ENCODE data around the gene MYOM1.

MYOM1 gene

DNA sequence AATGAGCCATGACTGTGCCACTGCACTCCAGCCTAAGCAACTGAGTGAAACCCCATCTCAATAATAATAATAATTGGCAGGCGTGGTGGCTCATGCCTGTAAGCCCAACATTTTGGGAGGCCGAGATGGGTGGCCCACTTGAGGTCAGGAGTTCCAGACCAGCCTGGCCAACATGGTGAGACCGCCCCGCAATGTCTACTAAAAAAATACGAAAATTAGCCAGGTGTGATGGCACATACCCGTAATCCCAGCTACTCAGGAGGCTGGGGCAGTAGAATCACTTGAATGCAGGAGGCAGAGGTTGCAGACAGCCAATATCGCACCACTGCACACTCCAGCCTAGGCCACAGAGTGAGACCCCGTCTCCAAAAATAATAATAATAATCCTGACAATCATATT is 178.9 kb downstream of the MYOM1 start:
- Histone ChIP-seq H3K79me2 (no peaks in the 10 kb centered on the region), H3K4me1 (peaks cover 6% of the 10 kb centered on the region), H3K36me3 (ENCODE audit: control insufficient read depth, insufficient read depth, low read length) (no peaks in the 10 kb centered on the region), H3K27ac (no peak overlapping the region), H3K9me3 (ENCODE audit: control insufficient read depth, low read length) (no peaks in the 10 kb centered on the region), H2AFZ (no peak overlapping the region), H3K27me3 (ENCODE audit: control insufficient read depth, insufficient read depth, low read length) (no peaks in the 10 kb centered on the region), H3K4me2 (ENCODE audit: low read length) (no peak overlapping the region), H3K4me3 (ENCODE audit: low read depth, low read length) (no peak overlapping the region), H3K9ac (no peak overlapping the region)
- TF ChIP-seq, protein P1, sequence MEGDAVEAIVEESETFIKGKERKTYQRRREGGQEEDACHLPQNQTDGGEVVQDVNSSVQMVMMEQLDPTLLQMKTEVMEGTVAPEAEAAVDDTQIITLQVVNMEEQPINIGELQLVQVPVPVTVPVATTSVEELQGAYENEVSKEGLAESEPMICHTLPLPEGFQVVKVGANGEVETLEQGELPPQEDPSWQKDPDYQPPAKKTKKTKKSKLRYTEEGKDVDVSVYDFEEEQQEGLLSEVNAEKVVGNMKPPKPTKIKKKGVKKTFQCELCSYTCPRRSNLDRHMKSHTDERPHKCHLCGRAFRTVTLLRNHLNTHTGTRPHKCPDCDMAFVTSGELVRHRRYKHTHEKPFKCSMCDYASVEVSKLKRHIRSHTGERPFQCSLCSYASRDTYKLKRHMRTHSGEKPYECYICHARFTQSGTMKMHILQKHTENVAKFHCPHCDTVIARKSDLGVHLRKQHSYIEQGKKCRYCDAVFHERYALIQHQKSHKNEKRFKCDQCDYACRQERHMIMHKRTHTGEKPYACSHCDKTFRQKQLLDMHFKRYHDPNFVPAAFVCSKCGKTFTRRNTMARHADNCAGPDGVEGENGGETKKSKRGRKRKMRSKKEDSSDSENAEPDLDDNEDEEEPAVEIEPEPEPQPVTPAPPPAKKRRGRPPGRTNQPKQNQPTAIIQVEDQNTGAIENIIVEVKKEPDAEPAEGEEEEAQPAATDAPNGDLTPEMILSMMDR (IDR thresholded peaks at IDR 0.05), result no peak

DNA sequence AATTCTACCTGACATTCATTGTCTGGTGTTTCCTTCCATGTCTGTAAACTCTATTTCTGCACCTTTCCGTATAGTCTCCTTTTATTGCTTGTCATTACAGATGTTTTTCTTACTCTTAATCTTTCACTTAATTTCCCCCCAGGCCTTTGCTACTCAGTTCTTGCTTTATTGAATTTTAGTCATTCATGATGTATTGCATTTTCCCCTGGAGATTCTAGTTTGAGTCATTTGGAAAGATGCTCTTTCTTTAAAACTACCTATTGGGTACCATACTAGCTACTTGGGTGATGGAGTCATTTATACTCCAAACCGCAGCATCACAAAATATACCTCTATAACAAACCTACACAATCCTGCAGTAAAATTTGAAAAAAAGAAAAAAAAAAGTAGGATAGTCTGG is 179.6 kb downstream of the MYOM1 start:
- TF ChIP-seq, protein P1 (IDR thresholded peaks at IDR 0.05), result no peak
- Histone ChIP-seq H3K9me3 (ENCODE audit: control insufficient read depth, low read length) (no peaks in the 10 kb centered on the region), H2AFZ (no peak overlapping the region), H3K9ac (no peak overlapping the region), H3K79me2 (no peaks in the 10 kb centered on the region), H3K4me2 (ENCODE audit: low read length) (no peak overlapping the region), H3K36me3 (ENCODE audit: control insufficient read depth, insufficient read depth, low read length) (no peaks in the 10 kb centered on the region), H3K4me1 (peaks cover 6% of the 10 kb centered on the region), H3K27ac (no peak overlapping the region), H3K27me3 (ENCODE audit: control insufficient read depth, insufficient read depth, low read length) (no peaks in the 10 kb centered on the region), H3K4me3 (ENCODE audit: low read depth, low read length) (no peak overlapping the region)

- Histone ChIP-seq H3K4me2 (ENCODE audit: low read length) (no peak overlapping the region), H3K9me3 (ENCODE audit: control insufficient read depth, low read length) (no peaks in the 10 kb centered on the region), H3K27me3 (ENCODE audit: control insufficient read depth, insufficient read depth, low read length) (no peaks in the 10 kb centered on the region), H3K4me1 (peaks cover 6% of the 10 kb centered on the region), H3K79me2 (no peaks in the 10 kb centered on the region), H3K27ac (no peak overlapping the region), H3K4me3 (ENCODE audit: low read depth, low read length) (no peak overlapping the region), H3K9ac (no peak overlapping the region), H2AFZ (peak overlapping the region; percentile 36), H3K36me3 (ENCODE audit: control insufficient read depth, insufficient read depth, low read length) (no peaks in the 10 kb centered on the region)
- TF ChIP-seq, protein P1 (IDR thresholded peaks at IDR 0.05), result no peak
These were observed 182.3 kb downstream of the MYOM1 start for GRCh38 chr18:3037423-3037915.

DNA sequence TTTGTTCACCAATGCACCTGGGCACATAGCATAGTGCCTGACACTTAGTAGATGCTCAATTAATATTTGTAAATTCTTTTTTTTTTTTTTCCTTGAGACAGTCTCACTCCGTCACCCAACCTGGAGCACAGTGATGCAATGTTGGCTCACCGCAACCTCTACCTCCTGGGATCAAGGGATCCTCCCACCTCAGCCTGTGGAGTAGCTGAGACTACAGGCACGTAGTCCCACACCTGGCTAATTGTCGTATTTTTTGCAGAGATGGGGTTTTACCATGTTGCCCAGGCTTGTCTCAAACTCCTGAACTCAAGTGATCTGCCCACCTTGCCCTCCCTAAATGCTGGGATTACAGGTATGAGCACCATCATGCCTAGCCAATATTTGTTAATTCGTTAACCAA is 183.7 kb downstream of the MYOM1 start:
- H3K9me3 ChIP-seq (ENCODE audit: control insufficient read depth, low read length), result no peaks in the 10 kb centered on the region
- no peak overlapping the region for H3K27ac ChIP-seq
- H3K27me3 ChIP-seq (ENCODE audit: control insufficient read depth, insufficient read depth, low read length), result no peaks in the 10 kb centered on the region
- no peak overlapping the region for H2AFZ ChIP-seq
- no peak overlapping the region for H3K4me3 ChIP-seq (ENCODE audit: low read depth, low read length)
- no peaks in the 10 kb centered on the region for H3K4me1 ChIP-seq
- no peak overlapping the region for H3K9ac ChIP-seq
- TF ChIP-seq, protein P1 (IDR thresholded peaks at IDR 0.05), result no peak
- H3K36me3 ChIP-seq (ENCODE audit: control insufficient read depth, insufficient read depth, low read length), result no peaks in the 10 kb centered on the region
- no peaks in the 10 kb centered on the region for H3K79me2 ChIP-seq
- no peak overlapping the region for H3K4me2 ChIP-seq (ENCODE audit: low read length)

- Histone ChIP-seq H3K36me3 (ENCODE audit: control insufficient read depth, insufficient read depth, low read length) (no peaks in the 10 kb centered on the region), H3K9ac (no peak overlapping the region), H3K9me3 (ENCODE audit: control insufficient read depth, low read length) (no peaks in the 10 kb centered on the region), H2AFZ (no peak overlapping the region), H3K79me2 (no peaks in the 10 kb centered on the region), H3K4me2 (ENCODE audit: low read length) (no peak overlapping the region), H3K27me3 (ENCODE audit: control insufficient read depth, insufficient read depth, low read length) (no peaks in the 10 kb centered on the region), H3K4me3 (ENCODE audit: low read depth, low read length) (no peak overlapping the region), H3K4me1 (no peaks in the 10 kb centered on the region), H3K27ac (no peak overlapping the region)
- TF ChIP-seq, protein P1 (IDR thresholded peaks at IDR 0.05), result no peak
These were observed 184.1 kb downstream of the MYOM1 start for GRCh38 chr18:3035635-3036034.

Data from parathyroid adenoma (tissue), 2 donors.